ENCODE data around the gene RAB9A.
"Not testable (repeated sequence)": the region's sequence is repeated elsewhere in the genome, so short reads cannot be mapped to it uniquely, and the experiment has no call there.

The RAB9A gene, protein sequence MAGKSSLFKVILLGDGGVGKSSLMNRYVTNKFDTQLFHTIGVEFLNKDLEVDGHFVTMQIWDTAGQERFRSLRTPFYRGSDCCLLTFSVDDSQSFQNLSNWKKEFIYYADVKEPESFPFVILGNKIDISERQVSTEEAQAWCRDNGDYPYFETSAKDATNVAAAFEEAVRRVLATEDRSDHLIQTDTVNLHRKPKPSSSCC

DNA sequence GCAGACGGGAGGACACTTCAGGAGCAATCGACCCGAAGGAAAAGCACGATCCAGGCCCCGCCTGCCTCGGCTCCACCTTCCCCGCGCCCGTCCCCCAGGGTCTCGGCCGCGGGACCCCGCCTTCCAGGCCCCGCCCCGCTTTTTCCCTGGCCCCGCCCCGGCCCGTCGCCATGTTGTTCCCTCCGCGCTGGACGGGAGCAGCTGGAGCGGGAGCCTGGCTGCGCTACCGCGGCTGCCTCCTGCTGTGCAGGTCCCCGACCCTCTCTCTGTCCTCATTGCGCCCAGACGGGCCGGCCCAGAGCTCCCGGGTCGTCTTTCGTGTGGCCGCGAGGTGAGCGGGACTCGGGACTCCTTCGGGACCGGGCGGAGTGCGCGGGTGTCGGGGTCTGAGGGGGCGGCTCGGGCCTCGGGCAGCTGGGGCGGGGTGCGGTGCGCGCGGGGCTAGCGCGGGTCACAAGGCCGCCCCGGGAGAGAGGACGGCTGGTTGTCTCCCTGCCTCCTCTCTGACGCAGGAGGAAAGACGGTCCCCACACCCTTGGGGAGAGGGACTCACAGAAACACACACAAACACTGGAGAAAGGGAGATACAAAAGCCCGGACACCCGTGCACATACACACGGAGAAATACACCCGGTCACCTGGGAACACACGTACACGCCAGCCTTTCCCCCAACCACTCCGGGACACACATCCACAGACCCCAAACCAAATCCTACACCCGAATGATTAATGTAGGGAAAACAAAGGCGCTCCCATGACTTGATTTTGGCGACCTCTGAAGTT is at the start of gene RAB9A:
RAB9A (plus strand) TSS at position 171 of the 783 bp plus-strand sequence. CDS start 19,619 bp downstream, outside the sequence.
- DNase-seq = peak; percentile 41

DNA sequence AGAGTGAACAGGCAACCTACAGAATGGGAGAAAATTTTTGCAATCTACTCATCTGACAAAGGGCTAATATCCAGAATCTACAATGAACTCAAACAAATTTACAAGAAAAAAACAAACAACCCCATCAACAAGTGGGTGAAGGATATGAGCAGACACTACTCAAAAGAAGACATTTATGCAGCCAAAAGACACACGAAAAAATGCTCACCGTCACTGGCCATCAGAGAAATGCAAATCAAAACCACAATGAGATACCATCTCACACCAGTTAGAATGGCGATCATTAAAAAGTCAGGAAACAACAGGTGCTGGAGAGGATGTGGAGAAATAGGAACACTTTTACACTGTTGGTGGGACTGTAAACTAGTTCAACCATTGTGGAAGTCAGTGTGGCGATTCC is 47.2 kb upstream of the RAB9A start:
- DNase-seq = not testable (repeated sequence)

DNA sequence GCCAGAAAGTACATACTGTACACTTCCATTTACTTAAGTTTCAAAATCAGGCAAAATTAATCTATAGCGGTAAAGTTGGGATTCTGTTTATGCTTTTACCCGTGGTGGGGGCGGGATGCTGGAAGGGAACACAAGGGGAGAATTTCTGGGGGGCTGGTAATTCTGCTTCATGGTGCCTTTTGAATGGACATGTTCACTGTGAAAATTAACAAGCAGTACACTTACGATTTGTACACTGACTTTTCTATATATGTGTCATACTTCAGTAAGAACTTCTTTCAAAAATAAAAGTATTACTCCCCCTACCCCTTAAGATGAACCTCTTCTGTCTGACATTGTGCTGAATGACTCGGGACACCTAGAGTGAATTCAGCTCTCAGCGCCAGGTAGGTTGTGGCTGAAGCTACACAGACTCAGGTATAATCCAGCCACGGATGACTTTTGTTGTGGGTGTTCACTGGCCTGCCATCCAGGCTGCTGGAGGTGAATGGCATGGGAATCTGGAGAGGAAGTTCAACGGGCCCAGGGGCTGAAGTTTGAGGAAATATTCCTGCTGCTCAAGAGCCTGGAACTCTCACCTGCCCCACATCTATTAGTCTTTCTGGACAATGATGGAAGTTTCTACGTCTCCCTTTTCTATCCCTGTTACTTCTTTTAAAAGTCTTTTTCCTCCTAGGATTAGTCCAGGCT is 43.3 kb upstream of the RAB9A start:
- no peak for DNase-seq

DNA sequence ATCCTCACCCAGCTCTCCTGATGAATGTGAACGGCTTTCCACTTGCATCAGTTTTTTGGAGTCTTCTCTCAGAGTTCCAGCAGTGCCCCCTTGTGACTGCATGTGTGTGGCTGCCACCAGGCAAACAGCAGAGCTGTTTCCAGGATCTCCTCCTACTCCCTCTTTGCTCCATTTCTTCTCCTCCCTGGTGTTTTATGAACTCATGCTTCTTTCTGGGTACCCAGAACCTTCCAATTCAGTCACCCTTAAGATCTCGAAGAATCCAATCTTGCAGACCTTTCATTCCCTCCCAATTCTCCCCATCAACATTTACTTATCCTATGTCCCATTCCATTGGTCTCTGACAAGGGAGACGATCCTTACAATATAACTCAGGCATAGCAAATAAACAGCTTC is 42.8 kb upstream of the RAB9A start:
- no peak for DNase-seq

DNA sequence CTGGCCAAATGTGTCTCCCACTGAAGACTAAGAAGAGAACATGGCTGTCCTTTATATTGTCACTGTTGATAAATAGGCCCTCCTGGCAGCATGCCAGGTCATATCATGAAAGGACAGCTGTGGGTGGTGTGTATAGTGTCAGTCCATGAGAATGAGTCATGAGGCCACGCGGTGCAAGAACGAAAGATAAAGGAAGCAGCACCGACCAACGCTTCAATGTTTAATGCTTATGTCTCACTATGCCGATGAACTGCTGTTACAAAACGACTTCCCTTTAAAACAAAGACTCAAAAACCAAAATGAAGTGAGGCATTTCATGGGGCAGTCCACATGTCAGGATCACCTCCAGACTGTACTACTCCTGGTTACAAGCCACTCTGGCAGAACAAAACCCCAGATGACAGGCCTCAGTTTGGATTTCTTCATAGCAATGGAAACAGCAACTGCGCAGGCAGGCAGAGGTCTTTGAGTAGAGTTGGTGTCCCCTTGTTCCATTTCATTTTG is 41.2 kb upstream of the RAB9A start:
- DNase-seq = peak; percentile 22

DNA sequence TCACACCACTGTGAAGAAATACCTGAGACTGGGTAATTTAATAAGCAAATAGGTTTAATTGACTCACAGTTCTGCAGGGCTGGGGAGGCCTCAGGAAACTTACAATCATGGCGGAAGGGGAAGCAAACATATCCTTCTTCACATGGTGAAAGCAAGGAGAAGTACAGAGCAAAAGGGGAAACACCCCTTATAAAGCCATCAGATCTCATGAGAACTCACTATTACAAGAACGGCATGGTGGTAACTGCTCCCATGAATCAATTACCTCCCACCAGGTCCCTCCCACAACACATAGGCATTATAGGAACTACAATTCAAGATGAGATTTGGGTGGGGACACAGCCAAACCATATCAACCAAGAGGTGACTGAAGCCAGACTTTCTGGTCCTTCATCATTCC is 40.6 kb upstream of the RAB9A start:
- DNase-seq = not testable (repeated sequence)

DNA sequence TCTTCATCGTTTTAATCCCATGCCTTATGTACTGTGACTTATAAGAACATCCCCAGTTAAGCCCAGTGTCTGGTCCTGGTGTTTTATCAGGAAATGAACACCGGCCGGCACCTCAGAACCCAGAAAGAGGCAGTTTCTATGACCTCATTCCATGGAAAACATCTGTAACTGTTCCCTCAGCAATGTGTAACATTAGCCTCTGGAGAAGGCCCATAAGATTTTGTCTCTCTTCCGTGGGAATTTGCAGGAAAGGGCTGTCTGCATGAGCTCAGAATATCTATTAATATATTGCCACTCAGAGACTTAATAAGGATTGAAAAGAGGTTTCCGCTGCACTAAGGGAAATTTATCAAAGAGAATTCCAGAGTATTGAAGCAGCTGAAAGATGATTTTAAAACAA is 39.1 kb upstream of the RAB9A start:
- DNase-seq = no peak

DNA sequence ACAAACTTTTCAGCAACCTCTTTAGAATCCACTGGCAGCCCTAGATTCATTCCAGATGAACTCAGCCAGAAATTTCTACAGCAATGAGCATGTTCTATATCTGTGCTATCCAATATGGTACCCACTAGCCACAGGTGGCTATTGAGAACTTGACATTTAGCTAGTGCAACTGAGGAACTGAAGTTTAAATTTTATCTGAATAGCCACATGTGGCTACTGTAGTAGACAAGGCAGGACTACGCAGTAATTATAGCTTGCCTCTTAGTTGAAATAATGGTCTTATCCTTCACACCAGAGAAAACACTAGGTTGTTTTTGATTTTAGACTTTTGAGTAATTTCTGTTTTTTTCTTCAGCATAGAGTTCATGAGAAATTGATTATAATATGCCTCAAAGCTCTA is 38.6 kb upstream of the RAB9A start:
- no peak for DNase-seq

DNA sequence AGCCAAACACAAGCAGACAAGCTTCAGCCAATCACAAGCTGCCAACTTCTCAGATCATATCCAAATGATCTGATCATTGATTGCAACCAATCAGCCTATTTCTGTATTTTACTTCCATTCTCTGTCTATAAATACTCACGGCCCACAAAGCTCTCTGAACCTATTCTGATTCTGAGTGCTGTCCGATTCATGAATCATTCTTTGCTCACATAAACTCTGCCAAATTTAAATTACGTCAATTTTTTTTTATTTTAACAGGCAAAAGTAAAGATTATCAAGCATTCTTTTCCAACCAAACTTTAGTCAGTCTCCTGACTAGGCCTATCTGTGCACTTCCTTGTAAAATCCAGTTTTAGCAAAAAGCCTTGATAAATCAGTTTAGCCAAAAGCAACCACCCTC is 37.8 kb upstream of the RAB9A start:
- DNase-seq = no peak

DNA sequence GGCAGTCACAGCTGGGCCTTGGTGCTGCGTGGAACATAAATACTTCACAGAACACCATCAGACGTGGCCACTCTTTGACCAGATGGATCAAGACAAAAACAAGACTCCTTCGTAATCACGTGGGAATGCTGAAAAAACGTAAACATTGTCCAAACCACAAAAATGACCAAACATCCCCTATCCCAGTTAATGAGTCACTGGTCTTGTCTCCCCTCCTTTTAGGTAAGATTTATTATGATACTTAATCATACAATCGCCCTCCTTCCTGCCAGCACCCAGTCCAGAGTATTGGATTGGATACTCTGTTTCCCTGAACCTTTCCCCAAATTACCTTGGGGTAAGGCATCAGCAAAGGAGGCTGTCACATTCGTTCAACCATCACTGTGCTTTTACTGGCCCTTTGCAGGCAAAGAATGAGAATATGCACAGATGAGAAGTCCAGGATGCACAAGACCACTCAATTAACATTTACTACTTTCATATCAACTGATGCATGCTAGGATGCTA is 36.6 kb upstream of the RAB9A start:
- DNase-seq = peak; percentile 50

DNA sequence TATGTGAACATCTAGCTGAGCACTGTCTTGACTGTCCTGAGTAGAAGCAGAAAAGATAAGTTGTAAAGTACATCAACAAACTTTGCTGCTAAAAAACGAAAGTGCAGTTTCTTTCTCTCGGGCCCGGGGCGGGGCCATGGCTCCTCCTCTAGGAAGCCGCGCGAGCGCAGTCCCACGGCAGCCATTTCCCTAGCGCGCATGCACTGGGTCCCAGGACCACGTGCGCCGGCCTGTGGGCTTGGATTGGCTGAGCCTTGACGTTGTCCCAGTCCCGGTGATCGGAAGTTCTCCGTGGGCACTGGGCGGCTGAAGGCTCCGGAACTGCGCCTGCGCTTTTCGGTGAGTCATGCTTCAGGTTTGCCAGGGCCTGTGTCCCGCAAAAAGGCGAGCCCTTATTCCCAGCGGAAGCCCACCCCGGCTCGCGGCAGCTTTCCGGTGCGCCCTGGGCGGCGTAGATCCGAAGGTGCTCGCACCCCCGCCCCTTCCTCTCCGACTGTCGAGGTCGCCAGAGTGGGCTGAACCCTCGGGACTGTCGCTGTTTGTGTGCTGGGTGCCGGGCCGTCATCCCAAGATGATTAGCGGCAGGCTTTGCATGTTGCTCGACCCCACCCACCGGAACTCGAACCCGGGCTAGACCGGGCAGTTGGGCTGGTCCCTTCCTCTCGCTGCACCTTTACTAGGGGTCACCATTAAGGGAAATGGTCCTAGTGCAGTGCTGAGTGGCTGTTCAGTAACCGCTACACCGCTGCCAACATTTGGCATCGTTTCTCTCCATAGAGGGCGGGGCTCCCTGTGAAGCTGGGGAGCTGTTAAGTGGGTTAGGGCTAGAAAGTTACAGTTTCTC is 35.9 kb upstream of the RAB9A start, which contains the start of gene TCEANC:
TCEANC (plus strand) TSS at position 292 of the 844 bp plus-strand sequence. CDS start 9,368 bp downstream, outside the sequence.
- DNase-seq = peak; percentile 92

DNA sequence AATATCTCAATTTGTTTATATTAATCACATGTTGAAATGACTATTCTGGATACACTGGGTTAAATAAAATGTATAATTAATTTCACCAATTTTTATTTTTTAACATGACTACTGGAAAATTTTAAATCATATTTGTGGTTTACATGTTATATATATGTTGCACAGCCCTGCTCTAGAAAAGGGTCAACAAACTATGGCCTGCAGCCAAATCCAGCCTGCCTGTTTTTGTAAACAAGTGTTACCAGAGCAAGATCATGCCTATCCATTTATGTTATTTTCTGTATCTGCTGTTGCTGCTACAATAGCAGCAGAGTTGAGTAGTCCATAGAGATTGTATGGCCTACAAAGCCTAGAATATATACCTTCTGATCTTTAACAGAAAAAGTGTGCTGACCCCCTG is 34.8 kb upstream of the RAB9A start:
- DNase-seq = no peak

DNA sequence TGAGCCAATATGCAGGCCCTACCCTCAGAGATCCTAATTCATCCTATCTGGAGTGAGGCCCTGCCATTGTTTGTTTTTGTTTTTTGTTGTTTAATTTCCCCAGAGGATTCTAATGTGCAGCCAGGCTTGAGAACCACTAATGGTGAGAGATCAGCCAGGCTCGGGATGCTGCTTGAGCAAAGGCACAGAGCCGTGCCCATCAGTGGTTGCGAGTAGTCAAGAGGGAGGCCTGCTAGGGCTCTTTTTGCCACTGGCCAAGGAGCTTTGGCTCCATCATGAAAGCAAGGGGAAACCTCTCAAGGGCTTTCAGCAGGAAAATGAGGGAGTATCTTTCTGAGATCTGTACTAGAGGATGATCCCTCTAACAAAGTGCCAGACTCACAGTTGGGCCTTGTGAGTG is 33.3 kb upstream of the RAB9A start:
- DNase-seq = no peak

DNA sequence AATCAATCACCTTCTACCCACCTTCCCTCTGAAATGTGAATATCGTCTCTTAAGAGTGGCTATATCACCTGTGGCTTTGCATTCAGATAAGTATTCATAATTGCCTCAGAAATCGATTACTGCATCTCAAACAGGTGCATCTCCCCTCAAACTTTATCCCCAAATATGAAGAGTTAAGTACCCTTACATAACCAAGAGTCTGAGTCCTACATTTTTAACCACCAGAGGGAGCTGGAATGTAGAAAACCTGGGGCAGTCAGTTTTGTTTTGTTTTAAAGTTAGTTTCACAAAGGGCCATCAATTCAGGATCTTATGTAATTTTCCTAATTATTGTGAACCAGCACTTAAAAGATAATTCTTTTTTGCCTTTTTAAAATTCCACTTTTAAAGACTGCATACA is 30.3 kb upstream of the RAB9A start:
- no peak for DNase-seq

DNA sequence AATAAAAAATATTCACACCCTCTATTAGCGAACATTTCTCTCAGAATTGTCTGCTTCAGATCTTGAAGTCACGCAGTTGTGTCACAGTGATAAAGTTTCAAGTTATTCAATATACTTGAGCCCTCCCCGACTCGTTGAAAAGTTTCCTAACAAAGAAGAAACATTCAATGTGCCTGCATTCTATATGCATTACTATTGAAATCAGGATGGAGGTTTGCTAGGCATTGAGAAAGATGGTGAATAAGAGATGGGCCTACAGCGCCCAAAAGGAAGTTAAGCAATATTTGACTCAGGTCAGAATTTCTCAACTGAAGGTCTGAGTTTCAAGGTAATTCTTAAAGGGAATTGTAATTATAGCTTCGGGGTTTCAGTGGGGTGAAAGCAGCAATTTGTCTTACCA is 29.9 kb upstream of the RAB9A start:
- peak; percentile 59 for DNase-seq

DNA sequence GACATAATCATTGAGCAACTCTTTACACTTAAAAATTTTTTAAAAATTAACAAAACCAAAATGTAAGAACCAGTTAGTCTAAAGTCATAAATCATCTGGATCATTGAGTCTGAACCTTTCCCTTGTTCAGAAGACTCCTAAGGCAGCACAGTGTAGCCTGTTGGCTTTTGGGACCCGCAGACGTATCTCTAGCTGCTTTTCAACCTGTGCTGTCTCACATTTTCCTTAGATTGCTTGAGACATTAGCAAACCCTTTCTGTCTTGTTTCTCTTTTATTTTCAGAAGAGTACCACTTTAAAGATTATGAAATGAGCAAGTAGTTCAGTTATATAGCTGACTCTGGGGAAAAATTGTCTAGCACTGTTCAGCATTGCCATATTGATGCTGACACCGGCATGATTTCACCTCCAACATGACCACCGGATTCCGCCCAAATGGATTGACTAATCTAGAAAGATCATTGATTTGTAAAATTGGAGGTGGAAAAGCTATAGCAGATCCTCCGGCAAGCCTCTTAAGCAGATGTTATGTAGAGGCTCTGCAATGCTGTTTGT is 27.1 kb upstream of the RAB9A start:
- DNase-seq = no peak

DNA sequence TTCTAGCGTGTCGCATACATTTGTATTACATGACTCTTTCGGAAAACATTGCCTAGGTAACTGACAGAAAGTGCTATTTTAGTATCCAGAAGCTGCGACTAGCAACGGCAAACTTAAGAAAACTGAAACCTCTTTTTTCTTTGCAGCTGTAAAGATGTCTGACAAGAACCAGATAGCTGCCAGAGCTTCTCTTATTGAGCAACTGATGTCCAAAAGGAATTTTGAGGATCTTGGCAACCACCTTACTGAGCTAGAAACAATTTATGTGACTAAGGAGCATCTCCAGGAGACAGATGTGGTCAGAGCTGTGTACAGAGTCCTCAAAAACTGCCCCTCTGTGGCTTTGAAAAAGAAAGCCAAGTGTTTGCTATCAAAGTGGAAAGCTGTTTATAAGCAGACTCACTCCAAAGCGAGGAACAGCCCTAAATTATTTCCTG is 26.6 kb upstream of the RAB9A start:
- no peak for DNase-seq

DNA sequence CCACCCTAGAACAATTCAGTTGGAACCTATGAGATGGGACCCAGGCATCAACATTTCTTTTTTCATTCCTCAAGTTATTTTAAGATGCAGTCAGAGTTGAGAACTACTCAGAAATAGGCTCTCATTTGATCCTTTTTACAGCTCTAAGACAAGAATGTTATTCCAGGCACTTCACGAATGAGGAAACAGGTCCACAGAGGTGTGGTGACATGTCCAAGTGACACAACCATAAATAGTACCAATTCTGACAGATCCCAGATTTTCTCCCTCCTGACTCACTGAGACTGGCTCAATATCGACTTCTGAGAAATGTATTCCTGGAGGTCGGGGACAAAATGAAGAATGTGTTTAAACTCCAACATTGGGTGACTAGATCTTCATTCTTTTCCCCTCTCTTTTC is 24.9 kb upstream of the RAB9A start:
- no peak for DNase-seq

DNA sequence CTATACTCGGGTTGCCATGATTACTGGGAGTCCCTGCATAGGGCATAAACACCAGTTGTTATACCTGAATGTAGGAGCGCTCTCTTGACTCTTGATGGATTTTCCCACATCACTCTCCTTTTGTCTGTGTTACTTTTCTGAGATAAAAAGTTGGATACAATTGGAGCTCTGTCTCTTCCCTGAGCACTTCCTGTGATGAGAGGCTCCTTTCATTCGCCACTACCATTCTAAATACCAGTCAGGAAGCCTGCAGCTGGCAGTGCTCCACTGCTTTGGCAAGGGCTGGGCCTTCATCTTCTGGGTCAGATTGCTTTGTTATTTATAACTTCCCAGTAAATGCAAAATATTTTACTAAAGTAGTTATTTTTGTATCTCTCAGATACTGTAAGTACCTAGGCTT is 22.1 kb upstream of the RAB9A start:
- DNase-seq = peak; percentile 13

DNA sequence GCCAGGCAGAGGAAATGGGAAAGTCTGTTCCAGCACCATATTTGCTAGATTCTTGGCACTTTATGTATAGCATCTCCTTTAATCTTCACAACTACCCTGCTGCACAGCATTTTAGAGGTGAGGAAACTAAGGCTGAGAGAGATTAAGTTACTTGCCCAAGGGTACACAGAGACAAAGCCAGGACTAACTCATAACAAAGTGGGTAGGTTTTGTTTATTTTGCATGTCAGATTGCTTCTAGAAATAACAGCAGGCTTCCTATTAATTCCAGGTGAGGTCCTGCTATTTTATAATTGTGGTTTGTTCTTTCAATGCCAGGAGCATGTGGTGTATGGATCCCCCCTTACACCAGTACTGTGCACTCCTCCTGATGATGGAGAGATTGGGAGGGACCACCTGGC is 21.0 kb upstream of the RAB9A start:
- no peak for DNase-seq

DNA sequence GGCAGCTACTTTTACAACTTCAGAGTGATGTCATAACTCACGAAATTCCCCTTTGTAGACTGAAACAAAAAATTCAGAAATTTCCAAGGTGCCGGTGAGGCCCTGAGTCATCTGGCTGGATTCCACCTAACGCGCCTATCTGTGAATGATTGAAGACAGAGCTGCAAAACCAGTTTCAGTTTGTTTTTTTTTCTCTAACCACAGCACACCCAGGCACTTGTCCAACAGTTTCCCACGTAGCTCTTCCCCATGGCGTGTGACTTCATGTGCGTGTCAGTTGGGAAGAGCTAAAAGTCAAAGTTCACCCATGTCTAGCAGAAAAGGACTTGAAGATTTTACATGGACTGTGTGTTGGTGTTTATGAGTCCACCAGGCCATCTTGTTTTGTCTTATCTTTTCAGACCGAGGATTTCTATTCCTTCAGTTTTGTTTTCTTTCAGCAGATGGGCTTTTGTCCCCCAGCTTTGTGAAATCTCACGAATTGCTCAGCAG is 19.6 kb upstream of the RAB9A start:
- peak; percentile 85 for DNase-seq

DNA sequence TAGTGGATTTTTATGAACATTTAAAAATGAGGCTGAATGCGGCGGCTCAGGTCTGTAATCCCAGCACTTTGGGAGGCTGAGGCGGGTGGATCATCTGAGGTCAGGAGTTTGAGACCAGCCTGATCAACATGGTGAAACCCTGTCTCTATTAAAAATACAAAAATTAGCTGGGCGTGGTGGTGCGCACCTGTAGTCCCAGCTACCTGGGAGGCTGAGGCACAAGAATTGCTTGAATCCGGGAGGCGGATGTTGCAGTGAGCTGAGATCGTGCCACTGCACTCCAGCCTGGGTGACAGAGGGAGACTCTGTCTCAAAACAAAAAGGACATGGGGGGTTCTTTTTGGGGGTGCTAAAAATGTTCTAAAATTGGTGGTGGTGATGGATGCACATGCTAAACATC is 19.2 kb upstream of the RAB9A start:
- DNase-seq = not testable (repeated sequence)

All from NCI-H226 (cell line).